Skeletal muscle tissue (tissue), 4 donors: Measurements from ENCODE around the gene KIAA0586. TPM values are rescaled to one million over a fixed set of nuclear protein-coding genes. Genes with fewer than 3 reads are reported as not detected.
"Not testable (repeated sequence)": the region's sequence is repeated elsewhere in the genome, so short reads cannot be mapped to it uniquely, and the experiment has no call there.

Experiments
- H3K27ac ChIP-seq: one replicate; pipeline ENCODE4 v1.7.0; 2013; ENCODE audit warnings: mild to moderate bottlenecking, low read depth, low read length, inconsistent platforms
- H3K27me3 ChIP-seq, 3 donors: one replicate each; pipeline ENCODE4 v1.7.0; 2013; ENCODE audit warnings: low read length in 3 of 3; ENCODE audit not compliant: control insufficient read depth in 3 of 3, insufficient read depth in 3 of 3
- H3K36me3 ChIP-seq, 3 donors: one replicate each; pipeline ENCODE4 v1.7.0; 2013; ENCODE audit warnings: low read length in 3 of 3; ENCODE audit not compliant: control insufficient read depth in 3 of 3, insufficient read depth in 3 of 3
- H3K4me1 ChIP-seq, 3 donors: one replicate each; pipeline ENCODE4 v1.7.0; 2013; ENCODE audit warnings: low read length in 3 of 3, mild to moderate bottlenecking in 3 of 3; ENCODE audit not compliant: control insufficient read depth in 3 of 3, insufficient read depth in 3 of 3
- H3K4me3 ChIP-seq, 3 donors: one replicate each; pipeline ENCODE4 v1.7.0; 2013; ENCODE audit warnings: low read length in 3 of 3
- H3K9ac ChIP-seq, 3 donors: one replicate each; pipeline ENCODE4 v1.7.0; 2013; ENCODE audit warnings: low read length in 3 of 3, mild to moderate bottlenecking in 3 of 3, moderate library complexity in 2 of 3, low read depth in 1 of 3
- H3K9me3 ChIP-seq, 3 donors: one replicate each; pipeline ENCODE4 v1.7.0; 2013; ENCODE audit warnings: low read length in 3 of 3; ENCODE audit not compliant: control insufficient read depth in 3 of 3
- total RNA-seq: library from RNA; depleted of rRNA; stranded (reverse); fragments of >200 nt; gene quantifications from one replicate; pipeline ENCODE4 v1.2.3, GENCODE V29; 2014
- donor health status: Osteomylitis.

Gene KIAA0586
- total RNA-seq, 1 donor from 2014 or later: 9.9 TPM

- Histone ChIP-seq H3K27ac (no peak overlapping the region), H3K36me3 (peaks cover 8 to 28% (median 15%) of the 10 kb centered on the region in 3 donors)
These were observed 56.7 kb downstream of the KIAA0586 start for GRCh38 chr14:58484176-58484575.

DNA sequence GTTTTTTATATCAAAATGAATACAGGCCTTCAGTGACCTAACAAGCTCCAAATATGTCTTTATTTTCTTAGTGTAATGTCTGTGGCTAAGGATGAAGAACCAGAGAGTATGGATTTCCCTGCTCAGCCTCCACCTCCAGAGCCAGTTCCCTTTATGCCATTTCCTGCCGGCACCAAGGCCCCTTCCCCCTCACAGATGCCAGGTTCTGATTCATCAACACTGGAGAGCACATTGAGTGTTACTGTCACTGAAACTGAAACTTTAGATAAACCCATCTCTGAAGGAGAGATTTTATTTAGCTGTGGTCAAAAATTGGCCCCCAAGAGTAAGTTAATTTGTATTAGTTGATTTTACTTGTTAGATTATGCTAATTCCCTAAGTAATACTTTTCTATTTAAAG lies 61.0 kb downstream of the KIAA0586 start:
- Histone ChIP-seq H3K36me3 (peaks cover 13 to 27% (median 16%) of the 10 kb centered on the region in 3 donors), H3K27me3 (no peaks in the 10 kb centered on the region), H3K27ac (no peak overlapping the region), H3K4me3 (no peak overlapping the region), H3K9me3 (no peaks in the 10 kb centered on the region), H3K9ac (no peak overlapping the region), H3K4me1 (no peaks in the 10 kb centered on the region)

More at GRCh38 chr14:58484176-58484575, 56.7 kb downstream of the KIAA0586 start:
- Histone ChIP-seq H3K9ac (no peak overlapping the region), H3K27me3 (no peaks in the 10 kb centered on the region), H3K9me3 (no peaks in the 10 kb centered on the region), H3K4me3 (no peak overlapping the region), H3K4me1 (no peaks in the 10 kb centered on the region)

GRCh38 chr14:58491593-58491992 lies 64.1 kb downstream of the KIAA0586 start:
- H3K9me3 ChIP-seq: no peaks in the 10 kb centered on the region
- no peaks in the 10 kb centered on the region for H3K27me3 ChIP-seq
- no peak overlapping the region for H3K4me3 ChIP-seq
- peaks cover 15 to 24% (median 16%) of the 10 kb centered on the region in 3 donors for H3K36me3 ChIP-seq
- no peaks in the 10 kb centered on the region for H3K4me1 ChIP-seq
- no peak overlapping the region for H3K27ac ChIP-seq
- no peak overlapping the region for H3K9ac ChIP-seq

GRCh38 chr14:58492044-58492443 lies 64.5 kb downstream of the KIAA0586 start:
- Histone ChIP-seq H3K9ac (no peak overlapping the region), H3K9me3 (no peaks in the 10 kb centered on the region), H3K27ac (no peak overlapping the region), H3K36me3 (peaks cover 15 to 20% (median 16%) of the 10 kb centered on the region in 3 donors), H3K27me3 (no peaks in the 10 kb centered on the region), H3K4me3 (no peak overlapping the region), H3K4me1 (no peaks in the 10 kb centered on the region)

DNA sequence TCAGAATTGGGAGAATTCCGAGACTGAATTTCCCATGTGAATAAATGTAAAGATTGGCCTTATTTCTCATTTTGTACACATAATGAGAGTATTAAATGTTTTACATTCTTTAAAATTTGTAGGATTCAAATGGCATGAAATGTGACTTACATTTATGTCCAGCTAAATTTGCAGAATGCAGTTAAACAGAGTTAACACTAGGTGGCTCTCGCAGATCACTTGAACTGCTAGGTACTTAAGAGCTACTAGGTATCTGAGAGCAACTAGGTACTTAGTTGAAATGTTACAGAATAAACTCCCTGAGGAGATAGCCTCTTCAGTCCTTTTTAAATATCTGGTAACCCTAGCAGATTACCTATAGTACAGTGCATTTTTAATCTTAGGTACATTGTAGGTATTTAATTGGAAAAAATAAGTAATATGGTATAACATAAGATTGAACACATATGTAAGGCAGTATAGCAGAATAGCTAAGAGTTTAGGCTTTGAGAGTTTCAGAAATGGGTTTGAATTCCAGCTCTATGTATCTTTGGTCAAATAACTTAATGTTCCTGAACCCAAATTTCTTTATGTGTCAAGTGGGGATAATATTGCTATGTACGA lies 73.8 kb downstream of the KIAA0586 start:
- H3K9me3 ChIP-seq: no peaks in the 10 kb centered on the region
- H3K9ac ChIP-seq: no peak overlapping the region
- no peak overlapping the region for H3K27ac ChIP-seq
- H3K4me1 ChIP-seq: no peaks in the 10 kb centered on the region
- H3K36me3 ChIP-seq: peaks cover 0 to 16% (median 14%) of the 10 kb centered on the region in 3 donors
- no peak overlapping the region for H3K4me3 ChIP-seq
- no peaks in the 10 kb centered on the region for H3K27me3 ChIP-seq

GRCh38 chr14:58513272-58513671 lies 85.8 kb downstream of the KIAA0586 start:
- Histone ChIP-seq H3K9ac (no peak overlapping the region), H3K4me1 (no peaks in the 10 kb centered on the region), H3K4me3 (no peak overlapping the region), H3K36me3 (peaks cover 0 to 10% (median 9%) of the 10 kb centered on the region in 3 donors), H3K9me3 (no peaks in the 10 kb centered on the region), H3K27me3 (no peaks in the 10 kb centered on the region), H3K27ac (no peak overlapping the region)

DNA sequence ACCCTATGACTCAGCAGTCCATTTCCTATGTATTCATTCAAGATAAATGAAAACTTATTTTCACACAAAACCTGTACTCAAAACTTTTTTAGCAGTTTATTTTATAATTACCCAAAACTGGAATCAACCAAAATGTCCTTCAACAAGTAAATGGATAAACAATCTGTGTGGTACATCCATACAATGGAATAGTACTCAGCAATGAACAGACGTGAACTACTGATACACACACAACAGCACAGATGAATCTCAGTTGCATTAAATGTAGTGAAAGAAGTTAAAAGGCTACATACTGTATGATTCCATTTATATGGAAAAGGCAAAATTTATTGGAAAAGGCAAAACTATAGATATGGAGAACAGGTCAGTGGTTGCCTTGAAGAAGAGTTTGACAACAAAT lies 90.1 kb downstream of the KIAA0586 start:
- Histone ChIP-seq H3K27me3 (no peaks in the 10 kb centered on the region), H3K4me3 (no peak overlapping the region), H3K9me3 (no peaks in the 10 kb centered on the region), H3K36me3 (peaks cover 5 to 16% (median 14%) of the 10 kb centered on the region in 3 donors), H3K4me1 (no peaks in the 10 kb centered on the region), H3K9ac (no peak overlapping the region), H3K27ac (no peak overlapping the region)

GRCh38 chr14:58525691-58526090 lies 98.2 kb downstream of the KIAA0586 start:
- H3K36me3 ChIP-seq: peaks cover 5 to 12% (median 9%) of the 10 kb centered on the region in 3 donors
- H3K27me3 ChIP-seq, H3K4me3 ChIP-seq, H3K4me1 ChIP-seq, H3K9me3 ChIP-seq, H3K9ac ChIP-seq, H3K27ac ChIP-seq: not testable (repeated sequence)

GRCh38 chr14:58533446-58533845 lies 105.9 kb downstream of the KIAA0586 start:
- Histone ChIP-seq H3K9me3 (no peaks in the 10 kb centered on the region), H3K27me3 (no peaks in the 10 kb centered on the region), H3K27ac (no peak overlapping the region), H3K4me1 (peaks cover 0 to 4% (median 0%) of the 10 kb centered on the region in 3 donors), H3K9ac (no peak overlapping the region), H3K4me3 (no peak overlapping the region), H3K36me3 (no peaks in the 10 kb centered on the region)

DNA sequence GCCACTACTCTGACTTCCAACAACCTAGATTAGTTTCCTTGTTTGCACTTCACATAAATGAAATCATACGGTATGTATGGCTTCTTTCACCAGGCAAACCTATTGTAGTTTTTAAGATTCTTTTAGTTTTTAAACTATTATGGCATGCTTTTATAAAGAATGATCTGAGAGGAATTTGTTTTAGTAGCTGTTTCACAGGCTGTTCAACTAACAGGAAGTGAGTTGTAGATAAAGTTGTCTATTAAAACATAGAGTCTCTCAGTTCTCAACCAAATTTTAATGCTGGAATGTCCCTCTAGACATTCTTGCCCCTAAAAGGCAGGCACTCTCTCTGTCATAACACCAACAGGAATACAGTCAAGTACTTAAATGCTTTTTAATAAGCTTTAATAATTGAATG lies 107.5 kb downstream of the KIAA0586 start:
- no peak overlapping the region for H3K27ac ChIP-seq
- no peak overlapping the region for H3K9ac ChIP-seq

More for the DNA sequence above, 107.5 kb downstream of the KIAA0586 start:
- H3K4me1 ChIP-seq: peaks cover 0 to 4% (median 0%) of the 10 kb centered on the region in 3 donors
- no peaks in the 10 kb centered on the region for H3K27me3 ChIP-seq
- no peaks in the 10 kb centered on the region for H3K36me3 ChIP-seq
- no peaks in the 10 kb centered on the region for H3K9me3 ChIP-seq
- no peak overlapping the region for H3K4me3 ChIP-seq
